Omental fat pad (tissue), 4 donors: Measurements from ENCODE around the gene SPTBN1. TPM values are rescaled to one million over a fixed set of nuclear protein-coding genes. Genes with fewer than 3 reads are reported as not detected.

Source experiments
- ATAC-seq: fragments of 150-250 bp; one replicate; pipeline ENCODE4 v1.9.1; 2016; ENCODE audit warnings: mild to moderate bottlenecking, moderate library complexity; ENCODE audit not compliant: low FRiP score
- DNase-seq: peaks from one replicate; pipeline ENCODE4 v3.0.0-alpha.2; 2019; ENCODE audit warnings: low spot score
- total RNA-seq, 4 donors: library from RNA; depleted of rRNA; stranded (reverse); fragments of >200 nt; gene quantifications; one replicate each; pipeline ENCODE4 v1.1.0, GENCODE V29; 2016
- TF ChIP-seq, protein P1 (sequence below), 3 donors: fragments of 450-650 bp; IDR thresholded peaks; one replicate each; pipeline ENCODE4 v1.5.1; 2016 to 2017; ENCODE audit warnings: antibody characterized with exemption in 3 of 3, mild to moderate bottlenecking in 3 of 3, moderate library complexity in 2 of 3

Gene SPTBN1
- total RNA-seq, 4 donors from 2014 or later = 681 to 1,046 (median 964) TPM

DNA sequence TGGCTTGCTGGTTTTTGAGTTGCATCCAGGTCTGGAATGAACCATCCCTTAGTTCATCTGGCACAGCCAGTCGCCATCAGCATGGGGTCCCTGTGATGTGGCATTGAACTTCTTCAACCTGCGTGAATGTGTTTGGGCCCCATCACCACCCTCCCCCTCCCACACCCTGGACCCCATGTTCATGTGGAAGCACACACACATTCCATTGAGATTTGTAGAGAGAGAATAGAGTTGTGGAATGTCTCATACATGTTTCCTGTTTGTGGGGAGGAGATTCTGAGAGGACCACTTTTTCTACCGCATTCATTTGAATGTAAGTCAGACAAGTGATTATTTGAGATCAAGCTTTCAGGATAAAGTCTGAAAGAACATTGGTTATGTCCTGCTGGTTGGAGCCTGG is 149.7 kb downstream of the SPTBN1 start:
- no peak for DNase-seq
- no peak for ATAC-seq

DNA sequence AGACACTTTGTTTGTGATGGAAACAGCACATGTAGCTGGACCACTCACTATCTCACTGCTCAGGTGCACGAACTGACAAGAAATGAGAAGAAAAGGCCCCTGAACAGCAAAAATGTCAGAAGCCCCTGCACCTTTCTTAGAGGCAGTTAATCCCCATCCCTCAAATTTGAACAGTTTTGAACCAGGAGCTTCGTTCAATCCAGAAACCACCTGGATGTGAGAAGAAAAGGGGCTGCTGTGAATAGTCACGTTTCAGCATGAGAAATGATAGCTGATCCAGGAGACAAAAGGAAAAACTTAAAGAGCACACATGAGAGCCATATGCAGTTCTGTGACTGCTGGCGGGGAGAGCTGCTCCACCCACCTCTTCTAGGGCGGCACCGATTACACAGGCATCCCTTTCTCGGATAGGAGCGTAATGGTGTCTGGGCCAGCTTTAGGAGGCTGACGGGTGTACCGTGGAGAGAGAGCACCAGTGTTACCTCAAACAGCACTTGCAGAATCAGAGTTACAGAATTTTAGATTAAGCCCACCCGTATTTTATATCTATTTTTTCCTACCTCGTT is 150.3 kb downstream of the SPTBN1 start:
- TF ChIP-seq, protein P1, sequence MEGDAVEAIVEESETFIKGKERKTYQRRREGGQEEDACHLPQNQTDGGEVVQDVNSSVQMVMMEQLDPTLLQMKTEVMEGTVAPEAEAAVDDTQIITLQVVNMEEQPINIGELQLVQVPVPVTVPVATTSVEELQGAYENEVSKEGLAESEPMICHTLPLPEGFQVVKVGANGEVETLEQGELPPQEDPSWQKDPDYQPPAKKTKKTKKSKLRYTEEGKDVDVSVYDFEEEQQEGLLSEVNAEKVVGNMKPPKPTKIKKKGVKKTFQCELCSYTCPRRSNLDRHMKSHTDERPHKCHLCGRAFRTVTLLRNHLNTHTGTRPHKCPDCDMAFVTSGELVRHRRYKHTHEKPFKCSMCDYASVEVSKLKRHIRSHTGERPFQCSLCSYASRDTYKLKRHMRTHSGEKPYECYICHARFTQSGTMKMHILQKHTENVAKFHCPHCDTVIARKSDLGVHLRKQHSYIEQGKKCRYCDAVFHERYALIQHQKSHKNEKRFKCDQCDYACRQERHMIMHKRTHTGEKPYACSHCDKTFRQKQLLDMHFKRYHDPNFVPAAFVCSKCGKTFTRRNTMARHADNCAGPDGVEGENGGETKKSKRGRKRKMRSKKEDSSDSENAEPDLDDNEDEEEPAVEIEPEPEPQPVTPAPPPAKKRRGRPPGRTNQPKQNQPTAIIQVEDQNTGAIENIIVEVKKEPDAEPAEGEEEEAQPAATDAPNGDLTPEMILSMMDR (IDR thresholded peaks at IDR 0.05) = no peak
- ATAC-seq = no peak
- DNase-seq = no peak

More for the DNA sequence above, 149.7 kb downstream of the SPTBN1 start:
- TF ChIP-seq, protein P1 (IDR thresholded peaks at IDR 0.05) = no peak

DNA sequence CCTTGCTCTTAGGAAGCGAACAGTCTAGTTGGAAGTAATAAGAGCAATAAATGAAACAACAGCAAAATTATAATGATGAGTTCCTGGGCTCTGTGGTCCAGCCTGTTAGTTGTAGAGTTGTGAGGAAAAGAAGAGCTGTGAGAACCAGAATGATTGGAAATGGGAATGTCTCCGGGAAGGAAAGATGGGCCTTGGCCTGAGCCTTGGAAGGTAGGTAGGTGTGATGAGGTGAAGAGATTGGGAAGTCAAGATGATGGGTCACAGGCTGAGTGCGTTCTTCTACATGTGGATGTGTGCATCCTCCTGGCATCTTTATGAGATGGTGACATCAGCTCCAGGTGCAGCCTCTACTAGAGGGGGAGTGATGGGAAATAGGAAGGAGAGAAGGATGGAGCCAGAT is 152.1 kb downstream of the SPTBN1 start:
- ATAC-seq (no peak), DNase-seq (no peak)
- TF ChIP-seq, protein P1 (IDR thresholded peaks at IDR 0.05) = no peak

DNA sequence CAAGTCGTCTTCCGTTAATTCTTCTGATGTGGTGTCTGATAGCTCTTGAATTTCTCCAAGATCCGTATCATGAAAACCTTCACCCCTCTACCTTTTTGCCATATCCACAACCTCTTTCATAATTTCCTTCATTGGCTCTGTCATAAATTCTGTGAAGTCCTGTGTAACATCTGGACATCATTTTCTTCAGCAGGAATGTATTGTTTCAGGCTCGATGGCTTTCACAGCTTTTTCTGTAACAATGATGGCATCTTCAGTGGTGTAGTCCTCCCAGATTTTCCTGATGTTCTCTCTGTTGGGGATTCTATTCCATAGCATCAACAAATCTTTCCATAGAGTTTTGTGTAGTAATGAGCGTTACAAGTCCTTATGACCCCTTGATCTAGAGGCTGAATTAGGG is 153.1 kb downstream of the SPTBN1 start:
- ATAC-seq (no peak), DNase-seq (no peak)
- TF ChIP-seq, protein P1 (IDR thresholded peaks at IDR 0.05) = no peak

DNA sequence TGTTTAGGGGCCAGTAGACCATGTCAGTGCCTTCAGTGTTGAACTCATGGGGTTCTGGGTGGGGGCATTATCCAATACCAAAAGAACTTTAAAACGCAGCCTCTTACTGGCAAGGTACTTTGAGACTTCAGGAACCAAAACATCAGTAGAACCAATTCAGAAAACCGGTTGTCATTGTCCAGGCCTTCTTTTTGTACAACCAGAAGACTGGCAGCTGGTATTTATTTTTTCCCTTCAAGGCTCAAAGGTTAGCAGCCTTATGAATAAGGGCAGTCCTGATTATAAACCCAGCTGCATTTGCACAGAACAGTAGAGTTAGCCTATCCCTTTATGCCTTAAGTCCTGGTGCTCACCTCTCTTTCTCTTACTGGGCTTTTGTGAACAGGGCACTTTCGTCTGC is 153.5 kb downstream of the SPTBN1 start:
- no peak for ATAC-seq
- no peak for DNase-seq
- TF ChIP-seq, protein P1 (IDR thresholded peaks at IDR 0.05) = no peak

DNA sequence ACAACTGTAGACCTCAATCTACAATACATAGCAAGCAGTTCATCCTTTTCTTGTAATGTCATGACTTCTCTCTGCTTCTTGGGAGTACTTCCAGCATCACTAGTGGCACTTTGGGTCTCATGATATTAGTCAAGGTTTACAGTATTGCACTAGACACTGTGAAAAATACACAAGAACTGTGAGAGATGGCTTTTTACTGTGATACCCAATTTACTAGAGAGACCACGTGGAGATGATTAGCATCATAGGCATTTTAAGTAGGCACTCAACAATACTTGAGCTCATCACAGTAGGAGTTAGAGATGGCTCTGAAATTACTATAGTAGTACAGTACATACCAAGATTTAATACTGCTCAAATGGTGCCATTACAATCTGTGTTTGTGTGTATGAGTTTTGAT is 154.6 kb downstream of the SPTBN1 start:
- TF ChIP-seq, protein P1 (IDR thresholded peaks at IDR 0.05) = no peak
- DNase-seq (no peak), ATAC-seq (no peak)

DNA sequence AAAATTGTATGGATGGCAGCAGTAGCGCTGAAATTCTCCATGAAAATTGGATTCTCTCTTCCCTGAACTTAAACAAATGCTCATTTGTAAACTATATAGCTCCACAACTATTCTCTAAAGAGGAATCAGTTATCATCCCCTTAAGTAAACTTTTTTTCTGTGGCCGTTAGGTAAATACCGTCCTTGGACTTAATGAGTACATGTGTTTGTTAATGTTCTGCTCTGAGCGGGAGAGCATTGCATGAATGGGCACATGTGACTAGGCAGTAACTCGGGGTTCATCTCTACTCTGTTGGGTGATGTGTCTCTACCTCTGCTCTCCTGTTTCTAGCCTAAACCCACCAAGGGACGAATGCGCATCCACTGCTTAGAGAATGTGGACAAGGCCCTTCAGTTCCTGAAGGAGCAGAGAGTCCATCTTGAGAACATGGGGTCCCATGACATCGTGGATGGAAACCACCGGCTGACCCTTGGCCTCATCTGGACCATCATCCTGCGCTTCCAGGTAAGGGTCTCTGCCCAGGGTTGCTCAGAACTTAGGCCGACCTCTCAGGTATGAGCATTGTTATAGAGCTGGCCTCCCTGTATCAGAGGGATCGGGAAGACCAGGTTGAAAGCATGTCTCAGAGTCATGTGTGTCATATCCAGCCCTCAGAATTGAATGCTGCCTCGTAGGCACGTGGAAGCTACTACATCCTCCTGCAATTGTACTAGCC is 155.9 kb downstream of the SPTBN1 start:
- ATAC-seq (no peak), DNase-seq (no peak)

More for the DNA sequence above, 155.9 kb downstream of the SPTBN1 start:
- TF ChIP-seq, protein P1 (IDR thresholded peaks at IDR 0.05) = no peak
